ENCODE results near the gene DCAF7.

DNA sequence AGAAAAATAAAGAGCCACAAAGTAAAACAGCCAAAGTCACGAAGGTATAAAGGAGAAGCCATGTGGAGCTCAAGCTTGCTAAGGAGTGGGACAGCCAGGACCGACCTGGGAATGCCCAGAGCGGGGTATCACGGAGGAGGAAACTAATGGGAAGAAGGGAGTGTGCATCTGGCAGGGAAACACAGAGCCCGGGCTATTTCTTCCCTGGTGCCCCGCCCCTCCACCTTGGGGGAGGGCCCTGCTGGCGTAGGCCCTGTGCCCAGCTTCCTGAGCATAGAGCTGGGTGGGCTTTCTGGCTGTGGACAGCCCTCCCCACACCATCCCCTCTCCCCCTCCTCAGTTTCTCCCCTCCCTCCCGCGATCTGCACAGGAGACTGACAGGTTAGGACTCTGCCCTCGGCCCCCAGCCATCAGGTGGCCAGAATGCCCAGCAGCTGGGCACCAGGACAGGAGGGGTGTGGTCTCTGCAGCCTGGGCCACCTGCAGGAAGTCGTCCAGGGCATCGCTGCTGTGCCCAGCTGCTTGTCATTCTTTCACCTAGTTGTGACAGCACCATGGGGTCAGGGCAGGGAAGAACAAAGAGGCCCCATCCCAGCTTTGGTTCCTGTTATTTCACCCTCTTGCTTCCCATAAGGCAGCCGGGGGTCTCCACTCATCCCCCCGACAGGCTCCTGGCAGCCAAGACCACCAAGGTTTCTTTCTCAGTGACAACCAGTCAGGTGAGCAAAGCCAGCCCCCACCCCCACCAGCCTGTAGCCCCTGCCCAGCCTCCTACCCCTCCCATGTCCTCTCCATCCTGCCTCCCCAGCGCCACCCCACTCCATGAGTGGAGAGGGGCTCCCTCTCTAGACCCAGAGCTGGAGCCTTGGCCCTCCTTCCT is 7.1 kb upstream of the DCAF7 start:
- TF ChIP-seq SIN3A (IDR thresholded peaks at IDR 0.05; ENCODE audit: borderline replicate concordance, insufficient read depth, low read length) (no peak), POLR2AphosphoS5 (IDR thresholded peaks at IDR 0.05; ENCODE audit: low read depth, low read length) (no peak), FOXP2 (optimal IDR thresholded peaks at IDR 0.05; ENCODE audit: borderline replicate concordance, extremely low read depth, extremely low read length, insufficient read depth) (no peak), TAF1 (IDR thresholded peaks at IDR 0.05; ENCODE audit: borderline replicate concordance, insufficient read depth, low read length) (no peak)
- TF ChIP-seq, protein P1, sequence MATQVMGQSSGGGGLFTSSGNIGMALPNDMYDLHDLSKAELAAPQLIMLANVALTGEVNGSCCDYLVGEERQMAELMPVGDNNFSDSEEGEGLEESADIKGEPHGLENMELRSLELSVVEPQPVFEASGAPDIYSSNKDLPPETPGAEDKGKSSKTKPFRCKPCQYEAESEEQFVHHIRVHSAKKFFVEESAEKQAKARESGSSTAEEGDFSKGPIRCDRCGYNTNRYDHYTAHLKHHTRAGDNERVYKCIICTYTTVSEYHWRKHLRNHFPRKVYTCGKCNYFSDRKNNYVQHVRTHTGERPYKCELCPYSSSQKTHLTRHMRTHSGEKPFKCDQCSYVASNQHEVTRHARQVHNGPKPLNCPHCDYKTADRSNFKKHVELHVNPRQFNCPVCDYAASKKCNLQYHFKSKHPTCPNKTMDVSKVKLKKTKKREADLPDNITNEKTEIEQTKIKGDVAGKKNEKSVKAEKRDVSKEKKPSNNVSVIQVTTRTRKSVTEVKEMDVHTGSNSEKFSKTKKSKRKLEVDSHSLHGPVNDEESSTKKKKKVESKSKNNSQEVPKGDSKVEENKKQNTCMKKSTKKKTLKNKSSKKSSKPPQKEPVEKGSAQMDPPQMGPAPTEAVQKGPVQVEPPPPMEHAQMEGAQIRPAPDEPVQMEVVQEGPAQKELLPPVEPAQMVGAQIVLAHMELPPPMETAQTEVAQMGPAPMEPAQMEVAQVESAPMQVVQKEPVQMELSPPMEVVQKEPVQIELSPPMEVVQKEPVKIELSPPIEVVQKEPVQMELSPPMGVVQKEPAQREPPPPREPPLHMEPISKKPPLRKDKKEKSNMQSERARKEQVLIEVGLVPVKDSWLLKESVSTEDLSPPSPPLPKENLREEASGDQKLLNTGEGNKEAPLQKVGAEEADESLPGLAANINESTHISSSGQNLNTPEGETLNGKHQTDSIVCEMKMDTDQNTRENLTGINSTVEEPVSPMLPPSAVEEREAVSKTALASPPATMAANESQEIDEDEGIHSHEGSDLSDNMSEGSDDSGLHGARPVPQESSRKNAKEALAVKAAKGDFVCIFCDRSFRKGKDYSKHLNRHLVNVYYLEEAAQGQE (IDR thresholded peaks at IDR 0.05; ENCODE audit: insufficient read depth in 1 of 2, low read depth in 2 of 2, low read length in 2 of 2) = no peak

Measured in PFSK-1 (cell line).